Stomach smooth muscle (tissue), 2 donors: ENCODE data around the gene LRRC1.

Source experiments
- H3K27ac ChIP-seq: one replicate; pipeline ENCODE4 v1.7.0; 2013; ENCODE audit warnings: mild to moderate bottlenecking, low read length, inconsistent platforms
- H3K27me3 ChIP-seq, 2 donors: one replicate each; pipeline ENCODE4 v1.7.0; 2013; ENCODE audit warnings: low read length in 2 of 2; ENCODE audit not compliant: insufficient read depth in 2 of 2, control insufficient read depth in 1 of 2
- H3K36me3 ChIP-seq, 2 donors: one replicate each; pipeline ENCODE4 v1.7.0; 2013; ENCODE audit warnings: low read length in 2 of 2; ENCODE audit not compliant: control insufficient read depth in 2 of 2, insufficient read depth in 2 of 2
- H3K4me1 ChIP-seq: one replicate; pipeline ENCODE4 v1.7.0; 2013; ENCODE audit warnings: low read length; ENCODE audit not compliant: control insufficient read depth, insufficient read depth
- H3K4me3 ChIP-seq, 2 donors: one replicate each; pipeline ENCODE4 v1.7.0; 2013; ENCODE audit warnings: low read length in 2 of 2
- H3K9ac ChIP-seq, 2 donors: one replicate each; pipeline ENCODE4 v1.7.0; 2013; ENCODE audit warnings: low read length in 2 of 2, mild to moderate bottlenecking in 1 of 2
- H3K9me3 ChIP-seq, 2 donors: one replicate each; pipeline ENCODE4 v1.7.0; 2013; ENCODE audit warnings: low read length in 2 of 2; ENCODE audit not compliant: control insufficient read depth in 2 of 2
- donor health status: healthy.
- donor health status: Pancreatic carcinoma.

Gene LRRC1

GRCh38 chr6:53829698-53830221 lies 35.0 kb downstream of the LRRC1 start:
- peaks cover 9% of the 10 kb centered on the region for H3K4me1 ChIP-seq
- no peak overlapping the region for H3K9ac ChIP-seq
- H3K9me3 ChIP-seq = no peaks in the 10 kb centered on the region
- peak overlapping the region; percentile 26 for H3K27ac ChIP-seq
- no peaks in the 10 kb centered on the region for H3K36me3 ChIP-seq
- H3K27me3 ChIP-seq = no peaks in the 10 kb centered on the region
- no peak overlapping the region for H3K4me3 ChIP-seq

GRCh38 chr6:53830366-53830765 lies 35.6 kb downstream of the LRRC1 start:
- Histone ChIP-seq H3K4me1 (peaks cover 9% of the 10 kb centered on the region), H3K9ac (no peak overlapping the region), H3K4me3 (no peak overlapping the region), H3K36me3 (no peaks in the 10 kb centered on the region), H3K27ac (no peak overlapping the region), H3K9me3 (no peaks in the 10 kb centered on the region), H3K27me3 (no peaks in the 10 kb centered on the region)

- Histone ChIP-seq H3K4me1 (peaks cover 9% of the 10 kb centered on the region), H3K9me3 (no peaks in the 10 kb centered on the region), H3K27me3 (no peaks in the 10 kb centered on the region), H3K27ac (no peak overlapping the region), H3K9ac (no peak overlapping the region), H3K4me3 (no peak overlapping the region), H3K36me3 (no peaks in the 10 kb centered on the region)
Measured at GRCh38 chr6:53831081-53831869, 36.5 kb downstream of the LRRC1 start.

- H3K4me3 ChIP-seq = no peak overlapping the region
- no peak overlapping the region for H3K9ac ChIP-seq
- no peaks in the 10 kb centered on the region for H3K36me3 ChIP-seq
- peaks cover 9% of the 10 kb centered on the region for H3K4me1 ChIP-seq
- no peaks in the 10 kb centered on the region for H3K9me3 ChIP-seq
- no peaks in the 10 kb centered on the region for H3K27me3 ChIP-seq
- H3K27ac ChIP-seq = no peak overlapping the region
Measured at GRCh38 chr6:53831936-53832660, 37.3 kb downstream of the LRRC1 start.

- Histone ChIP-seq H3K9me3 (no peaks in the 10 kb centered on the region), H3K36me3 (no peaks in the 10 kb centered on the region), H3K27ac (no peak overlapping the region), H3K9ac (no peak overlapping the region), H3K4me3 (no peak overlapping the region), H3K4me1 (peaks cover 8% of the 10 kb centered on the region), H3K27me3 (no peaks in the 10 kb centered on the region)
Measured at GRCh38 chr6:53833155-53833554, 38.4 kb downstream of the LRRC1 start.

GRCh38 chr6:53834132-53834531 lies 39.3 kb downstream of the LRRC1 start:
- H3K4me1 ChIP-seq = peaks cover 4% of the 10 kb centered on the region
- no peaks in the 10 kb centered on the region for H3K36me3 ChIP-seq
- no peaks in the 10 kb centered on the region for H3K27me3 ChIP-seq
- no peak overlapping the region for H3K4me3 ChIP-seq
- no peak overlapping the region for H3K27ac ChIP-seq
- H3K9me3 ChIP-seq = no peaks in the 10 kb centered on the region
- no peak overlapping the region for H3K9ac ChIP-seq

- Histone ChIP-seq H3K27ac (peak overlapping the region; percentile 25), H3K4me3 (peak overlapping the region in 1 of 2 donors; percentile 29), H3K36me3 (no peaks in the 10 kb centered on the region)
Measured at GRCh38 chr6:53837865-53838769, 43.3 kb downstream of the LRRC1 start.

GRCh38 chr6:53840027-53840426 lies 45.2 kb downstream of the LRRC1 start:
- H3K27ac ChIP-seq = no peak overlapping the region
- H3K27me3 ChIP-seq = no peaks in the 10 kb centered on the region
- no peaks in the 10 kb centered on the region for H3K4me1 ChIP-seq
- peaks cover 0 to 5% of the 10 kb centered on the region in 2 donors for H3K9me3 ChIP-seq
- H3K36me3 ChIP-seq = no peaks in the 10 kb centered on the region
- no peak overlapping the region for H3K9ac ChIP-seq
- no peak overlapping the region for H3K4me3 ChIP-seq

More at GRCh38 chr6:53837865-53838769, 43.3 kb downstream of the LRRC1 start:
- Histone ChIP-seq H3K4me1 (no peaks in the 10 kb centered on the region), H3K27me3 (no peaks in the 10 kb centered on the region), H3K9me3 (peaks cover 0 to 5% of the 10 kb centered on the region in 2 donors), H3K9ac (no peak overlapping the region)

- Histone ChIP-seq H3K9me3 (peaks cover 0 to 5% of the 10 kb centered on the region in 2 donors), H3K27me3 (no peaks in the 10 kb centered on the region), H3K4me1 (no peaks in the 10 kb centered on the region), H3K4me3 (no peak overlapping the region), H3K27ac (no peak overlapping the region), H3K9ac (no peak overlapping the region), H3K36me3 (no peaks in the 10 kb centered on the region)
Measured at GRCh38 chr6:53845280-53846195, 50.7 kb downstream of the LRRC1 start.
